ENCODE measurements around the gene LYZL2. TPM values are rescaled to one million over a fixed set of nuclear protein-coding genes. Genes with fewer than 3 reads are reported as not detected.
"Not testable (repeated sequence)": the region's sequence is repeated elsewhere in the genome, so short reads cannot be mapped to it uniquely, and the experiment has no call there.

Gene LYZL2
- total RNA-seq, 1 donor from 2014 or later, result not detected

- H3K4me1 Mint-ChIP-seq (ENCODE audit: low read depth, unreplicated experiment), result peaks cover 3% of the 10 kb centered on the region
- H3K27me3 Mint-ChIP-seq (ENCODE audit: low read depth, unreplicated experiment), result peaks cover 2% of the 10 kb centered on the region
- Histone ChIP-seq H2AFZ (ENCODE audit: low read depth, low read length) (no peak overlapping the region), H3K79me2 (ENCODE audit: insufficient read depth, low read length) (no peaks in the 10 kb centered on the region), H3K9ac (ENCODE audit: low read length) (no peak overlapping the region), H3K27ac (ENCODE audit: low read depth, low read length) (no peak overlapping the region), H3K4me2 (ENCODE audit: low read length) (no peak overlapping the region), H3K4me3 (ENCODE audit: insufficient read depth, low read depth, low read length) (no peak overlapping the region), H3K9me3 (ENCODE audit: insufficient read depth, low read depth, low read length) (no peaks in the 10 kb centered on the region), H3K4me1 (ENCODE audit: insufficient read depth, low read length) (no peaks in the 10 kb centered on the region), H3K27me3 (ENCODE audit: insufficient read depth, low read length) (peaks cover 4% of the 10 kb centered on the region), H4K20me1 (ENCODE audit: insufficient read depth, low read length) (no peaks in the 10 kb centered on the region), H3K36me3 (ENCODE audit: insufficient read depth, low read length) (no peaks in the 10 kb centered on the region)
- H3K36me3 Mint-ChIP-seq (ENCODE audit: low read depth, unreplicated experiment), result no peaks in the 10 kb centered on the region
- FAIRE-seq (no peak), DNase-seq (ENCODE audit: low read depth) (no peak)
- no peak overlapping the region for H3K4me3 Mint-ChIP-seq (ENCODE audit: unreplicated experiment)
- TF ChIP-seq CTCF (IDR thresholded peaks at IDR 0.05; ENCODE audit: insufficient read depth, low read depth, low read length) (no peak), EZH2 (IDR thresholded peaks at IDR 0.05; ENCODE audit: insufficient read depth, low read length) (no peak)
- H3K9me3 Mint-ChIP-seq (ENCODE audit: unreplicated experiment), result no peaks in the 10 kb centered on the region
- no peak overlapping the region for H3K27ac Mint-ChIP-seq (ENCODE audit: unreplicated experiment)
These were observed 46.5 kb upstream of the LYZL2 start for GRCh38 chr10:30675791-30676718.

- no peak overlapping the region for H3K4me3 Mint-ChIP-seq (ENCODE audit: unreplicated experiment)
- H3K4me2 ChIP-seq (ENCODE audit: low read length), result no peak overlapping the region
- no peaks in the 10 kb centered on the region for H3K9me3 ChIP-seq (ENCODE audit: insufficient read depth, low read depth, low read length)
These were observed 45.2 kb upstream of the LYZL2 start for GRCh38 chr10:30674796-30675195.

GRCh38 chr10:30673262-30673661 lies 43.7 kb upstream of the LYZL2 start:
- not testable (repeated sequence) for H3K4me3 ChIP-seq (ENCODE audit: insufficient read depth, low read depth, low read length); H3K27ac Mint-ChIP-seq (ENCODE audit: unreplicated experiment); H3K9ac ChIP-seq (ENCODE audit: low read length); H3K36me3 Mint-ChIP-seq (ENCODE audit: low read depth, unreplicated experiment); FAIRE-seq; H4K20me1 ChIP-seq (ENCODE audit: insufficient read depth, low read length); H3K4me1 ChIP-seq (ENCODE audit: insufficient read depth, low read length); H3K9me3 Mint-ChIP-seq (ENCODE audit: unreplicated experiment); H3K4me2 ChIP-seq (ENCODE audit: low read length); H3K27ac ChIP-seq (ENCODE audit: low read depth, low read length); H3K79me2 ChIP-seq (ENCODE audit: insufficient read depth, low read length); DNase-seq (ENCODE audit: low read depth); H3K4me3 Mint-ChIP-seq (ENCODE audit: unreplicated experiment); H3K27me3 ChIP-seq (ENCODE audit: insufficient read depth, low read length); H2AFZ ChIP-seq (ENCODE audit: low read depth, low read length); H3K36me3 ChIP-seq (ENCODE audit: insufficient read depth, low read length); H3K9me3 ChIP-seq (ENCODE audit: insufficient read depth, low read depth, low read length); H3K4me1 Mint-ChIP-seq (ENCODE audit: low read depth, unreplicated experiment); H3K27me3 Mint-ChIP-seq (ENCODE audit: low read depth, unreplicated experiment)

More at GRCh38 chr10:30674796-30675195, 45.2 kb upstream of the LYZL2 start:
- H3K27ac ChIP-seq (ENCODE audit: low read depth, low read length), result no peak overlapping the region
- Mint-ChIP-seq H3K36me3 (ENCODE audit: low read depth, unreplicated experiment) (no peaks in the 10 kb centered on the region), H3K9me3 (ENCODE audit: unreplicated experiment) (no peaks in the 10 kb centered on the region), H3K27me3 (ENCODE audit: low read depth, unreplicated experiment) (peaks cover 2% of the 10 kb centered on the region), H3K27ac (ENCODE audit: unreplicated experiment) (no peak overlapping the region), H3K4me1 (ENCODE audit: low read depth, unreplicated experiment) (no peaks in the 10 kb centered on the region)
- H3K36me3 ChIP-seq (ENCODE audit: insufficient read depth, low read length), result no peaks in the 10 kb centered on the region
- TF ChIP-seq CTCF (IDR thresholded peaks at IDR 0.05; ENCODE audit: insufficient read depth, low read depth, low read length), result no peak
- FAIRE-seq (no peak), DNase-seq (ENCODE audit: low read depth) (no peak)
- H3K4me1 ChIP-seq (ENCODE audit: insufficient read depth, low read length), result no peaks in the 10 kb centered on the region
- no peaks in the 10 kb centered on the region for H3K79me2 ChIP-seq (ENCODE audit: insufficient read depth, low read length)
- H4K20me1 ChIP-seq (ENCODE audit: insufficient read depth, low read length), result no peaks in the 10 kb centered on the region
- H3K9ac ChIP-seq (ENCODE audit: low read length), result no peak overlapping the region
- H3K4me3 ChIP-seq (ENCODE audit: insufficient read depth, low read depth, low read length), result no peak overlapping the region
- H2AFZ ChIP-seq (ENCODE audit: low read depth, low read length), result no peak overlapping the region
- H3K27me3 ChIP-seq (ENCODE audit: insufficient read depth, low read length), result peaks cover 4% of the 10 kb centered on the region

GRCh38 chr10:30672338-30672737 lies 42.8 kb upstream of the LYZL2 start:
- not testable (repeated sequence) for H3K9me3 ChIP-seq (ENCODE audit: insufficient read depth, low read depth, low read length); H3K4me1 ChIP-seq (ENCODE audit: insufficient read depth, low read length); H3K36me3 Mint-ChIP-seq (ENCODE audit: low read depth, unreplicated experiment); H3K9ac ChIP-seq (ENCODE audit: low read length); H3K27ac ChIP-seq (ENCODE audit: low read depth, low read length); H3K4me2 ChIP-seq (ENCODE audit: low read length); DNase-seq (ENCODE audit: low read depth); H3K27ac Mint-ChIP-seq (ENCODE audit: unreplicated experiment); H3K27me3 Mint-ChIP-seq (ENCODE audit: low read depth, unreplicated experiment); H3K4me1 Mint-ChIP-seq (ENCODE audit: low read depth, unreplicated experiment); H3K4me3 ChIP-seq (ENCODE audit: insufficient read depth, low read depth, low read length); H3K9me3 Mint-ChIP-seq (ENCODE audit: unreplicated experiment); H3K27me3 ChIP-seq (ENCODE audit: insufficient read depth, low read length); H2AFZ ChIP-seq (ENCODE audit: low read depth, low read length); H4K20me1 ChIP-seq (ENCODE audit: insufficient read depth, low read length); H3K79me2 ChIP-seq (ENCODE audit: insufficient read depth, low read length); FAIRE-seq; H3K36me3 ChIP-seq (ENCODE audit: insufficient read depth, low read length); H3K4me3 Mint-ChIP-seq (ENCODE audit: unreplicated experiment)
